Measurements from ENCODE around the gene PUDP. TPM values are rescaled to one million over a fixed set of nuclear protein-coding genes. Genes with fewer than 3 reads are reported as not detected.

Gene PUDP
- total RNA-seq, 2 donors from 2014 or later = 19.4 to 37.2 TPM

DNA sequence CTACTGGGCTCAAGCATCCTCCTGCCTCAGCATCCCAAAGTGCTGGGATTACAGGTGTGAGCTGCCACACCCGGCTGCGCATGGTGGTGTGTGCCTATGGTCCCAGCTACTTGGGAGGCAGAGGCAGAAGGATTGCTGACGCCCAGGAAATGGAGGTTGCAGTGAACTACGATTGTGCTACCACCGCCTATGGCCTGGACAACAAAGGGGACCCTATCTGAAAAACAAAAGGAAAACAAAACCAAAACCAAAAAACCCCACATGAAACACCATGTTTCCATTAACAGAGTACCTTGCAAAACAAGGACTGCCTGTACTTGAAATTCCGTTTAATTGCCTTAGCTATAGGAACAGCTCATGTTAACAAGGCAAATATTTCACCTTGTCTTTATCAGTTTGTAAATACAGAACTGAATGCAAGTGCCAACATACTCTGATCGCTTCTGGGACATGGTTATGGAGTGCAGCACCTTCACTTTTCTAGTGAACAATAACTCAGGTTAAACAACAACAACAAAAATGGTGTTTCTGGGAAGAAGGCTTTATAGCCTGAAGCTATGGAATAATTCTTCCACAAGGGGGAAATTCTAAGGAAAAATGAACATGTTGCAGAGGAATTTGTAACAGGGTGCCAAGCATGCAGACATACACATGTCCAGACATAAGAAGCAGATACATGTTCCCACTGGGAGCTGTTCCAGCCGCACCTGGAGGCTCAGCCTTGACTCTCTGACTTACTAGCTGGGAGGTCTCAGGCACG is 73.6 kb downstream of the PUDP start:
- Mint-ChIP-seq H3K9me3 (no peaks in the 10 kb centered on the region), H3K36me3 (ENCODE audit: low read depth) (peaks cover 21% of the 10 kb centered on the region), H3K4me1 (peaks cover 20% of the 10 kb centered on the region), H3K4me3 (no peak overlapping the region), H3K27me3 (ENCODE audit: insufficient read depth) (no peaks in the 10 kb centered on the region), H3K27ac (no peak overlapping the region)
- WGBS, 2 experiments (ENCODE audit: insufficient coverage in 1 of 2, insufficient read length in 1 of 2) = 95 to 100% methylated on average over 2 to 9 of the region's 9 CpGs
- TF ChIP-seq, protein P1, sequence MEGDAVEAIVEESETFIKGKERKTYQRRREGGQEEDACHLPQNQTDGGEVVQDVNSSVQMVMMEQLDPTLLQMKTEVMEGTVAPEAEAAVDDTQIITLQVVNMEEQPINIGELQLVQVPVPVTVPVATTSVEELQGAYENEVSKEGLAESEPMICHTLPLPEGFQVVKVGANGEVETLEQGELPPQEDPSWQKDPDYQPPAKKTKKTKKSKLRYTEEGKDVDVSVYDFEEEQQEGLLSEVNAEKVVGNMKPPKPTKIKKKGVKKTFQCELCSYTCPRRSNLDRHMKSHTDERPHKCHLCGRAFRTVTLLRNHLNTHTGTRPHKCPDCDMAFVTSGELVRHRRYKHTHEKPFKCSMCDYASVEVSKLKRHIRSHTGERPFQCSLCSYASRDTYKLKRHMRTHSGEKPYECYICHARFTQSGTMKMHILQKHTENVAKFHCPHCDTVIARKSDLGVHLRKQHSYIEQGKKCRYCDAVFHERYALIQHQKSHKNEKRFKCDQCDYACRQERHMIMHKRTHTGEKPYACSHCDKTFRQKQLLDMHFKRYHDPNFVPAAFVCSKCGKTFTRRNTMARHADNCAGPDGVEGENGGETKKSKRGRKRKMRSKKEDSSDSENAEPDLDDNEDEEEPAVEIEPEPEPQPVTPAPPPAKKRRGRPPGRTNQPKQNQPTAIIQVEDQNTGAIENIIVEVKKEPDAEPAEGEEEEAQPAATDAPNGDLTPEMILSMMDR (conservative IDR thresholded peaks at IDR 0.05) = peak; percentile 63
- H3K9ac ChIP-seq (ENCODE audit: extremely low read depth, low read length, poor library complexity, severe bottlenecking) = no peak overlapping the region
- DNase-seq = no peak
- H3K36me3 ChIP-seq (ENCODE audit: control insufficient read depth, insufficient read depth, low read length) = no peaks in the 10 kb centered on the region
- H3K27ac ChIP-seq (ENCODE audit: low read depth, low read length) = no peak overlapping the region
- H3K4me3 ChIP-seq (ENCODE audit: low read length) = no peak overlapping the region
- H3K27me3 ChIP-seq (ENCODE audit: control insufficient read depth, insufficient read depth, low read length, poor library complexity, severe bottlenecking) = no peaks in the 10 kb centered on the region
- H3K9me3 ChIP-seq (ENCODE audit: control insufficient read depth, low read length) = no peaks in the 10 kb centered on the region
- H3K4me1 ChIP-seq (ENCODE audit: control insufficient read depth, insufficient read depth, low read length) = no peaks in the 10 kb centered on the region

DNA sequence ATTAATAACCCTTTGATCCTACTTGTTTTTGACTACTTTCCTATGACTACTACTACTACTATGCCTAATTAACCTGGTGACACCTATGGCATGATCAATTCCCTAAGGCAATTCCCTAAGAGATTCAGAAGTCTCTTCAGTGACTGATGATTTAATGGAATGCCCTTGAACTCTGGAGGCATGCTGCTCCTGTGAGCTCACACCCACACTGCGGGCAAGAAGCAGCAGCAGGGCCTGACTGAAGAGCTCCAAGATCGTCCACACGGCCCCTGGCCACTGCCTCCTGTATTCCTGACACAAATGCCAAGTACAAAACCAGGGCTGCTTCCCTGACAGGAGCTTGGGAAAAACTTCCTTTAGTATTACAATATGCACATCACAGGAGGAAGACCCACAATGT is 74.6 kb downstream of the PUDP start:
- Mint-ChIP-seq H3K9me3 (no peaks in the 10 kb centered on the region), H3K4me3 (no peak overlapping the region), H3K36me3 (ENCODE audit: low read depth) (peaks cover 24% of the 10 kb centered on the region), H3K4me1 (peaks cover 29% of the 10 kb centered on the region), H3K27me3 (ENCODE audit: insufficient read depth) (no peaks in the 10 kb centered on the region), H3K27ac (no peak overlapping the region)
- H3K4me3 ChIP-seq (ENCODE audit: low read length) = no peak overlapping the region
- H3K9ac ChIP-seq (ENCODE audit: extremely low read depth, low read length, poor library complexity, severe bottlenecking) = no peak overlapping the region
- WGBS, 2 experiments (ENCODE audit: insufficient coverage in 1 of 2, insufficient read length in 1 of 2) = 84% methylated on average over 3 of the region's 3 CpGs; no CpG with 5 or more reads in 1 of the 2 experiments
- TF ChIP-seq, protein P1 (conservative IDR thresholded peaks at IDR 0.05) = no peak
- H3K27me3 ChIP-seq (ENCODE audit: control insufficient read depth, insufficient read depth, low read length, poor library complexity, severe bottlenecking) = no peaks in the 10 kb centered on the region
- H3K4me1 ChIP-seq (ENCODE audit: control insufficient read depth, insufficient read depth, low read length) = no peaks in the 10 kb centered on the region
- H3K27ac ChIP-seq (ENCODE audit: low read depth, low read length) = no peak overlapping the region
- no peak for DNase-seq
- H3K36me3 ChIP-seq (ENCODE audit: control insufficient read depth, insufficient read depth, low read length) = no peaks in the 10 kb centered on the region
- H3K9me3 ChIP-seq (ENCODE audit: control insufficient read depth, low read length) = no peaks in the 10 kb centered on the region

DNA sequence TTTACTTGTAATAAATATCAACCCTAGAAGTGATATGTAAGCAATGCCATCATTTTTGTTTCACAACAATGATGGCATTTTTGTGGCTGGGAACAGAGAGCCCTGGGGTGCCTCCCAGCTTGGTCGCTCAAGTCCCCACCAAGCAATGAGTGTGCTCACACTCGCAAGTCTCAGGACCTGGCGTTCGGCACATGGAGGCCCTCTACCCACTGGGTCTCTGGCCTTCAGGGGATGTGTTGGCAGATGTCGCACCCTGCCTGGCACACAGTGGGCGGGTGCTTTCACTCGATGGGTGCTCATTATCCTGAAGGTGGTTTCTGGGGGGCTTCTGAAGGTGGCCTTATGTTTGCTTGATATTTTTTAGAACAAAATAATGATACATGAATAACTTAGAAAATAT is 75.1 kb downstream of the PUDP start:
- H3K27me3 ChIP-seq (ENCODE audit: control insufficient read depth, insufficient read depth, low read length, poor library complexity, severe bottlenecking) = no peaks in the 10 kb centered on the region
- Mint-ChIP-seq H3K27me3 (ENCODE audit: insufficient read depth) (no peaks in the 10 kb centered on the region), H3K4me1 (peaks cover 29% of the 10 kb centered on the region), H3K9me3 (no peaks in the 10 kb centered on the region), H3K36me3 (ENCODE audit: low read depth) (peaks cover 28% of the 10 kb centered on the region), H3K27ac (no peak overlapping the region), H3K4me3 (no peak overlapping the region)
- H3K4me3 ChIP-seq (ENCODE audit: low read length) = no peak overlapping the region
- DNase-seq = no peak
- H3K4me1 ChIP-seq (ENCODE audit: control insufficient read depth, insufficient read depth, low read length) = no peaks in the 10 kb centered on the region
- H3K36me3 ChIP-seq (ENCODE audit: control insufficient read depth, insufficient read depth, low read length) = no peaks in the 10 kb centered on the region
- H3K27ac ChIP-seq (ENCODE audit: low read depth, low read length) = no peak overlapping the region
- no peak overlapping the region for H3K9ac ChIP-seq (ENCODE audit: extremely low read depth, low read length, poor library complexity, severe bottlenecking)
- 99% methylated on average over 4 of the region's 7 CpGs; no CpG with 5 or more reads in 1 of the 2 experiments for WGBS, 2 experiments (ENCODE audit: insufficient coverage in 1 of 2, insufficient read length in 1 of 2)
- H3K9me3 ChIP-seq (ENCODE audit: control insufficient read depth, low read length) = no peaks in the 10 kb centered on the region
- TF ChIP-seq, protein P1 (conservative IDR thresholded peaks at IDR 0.05) = no peak
